Mesenchymal stem cell (in vitro differentiated cells and primary cell): Measurements from ENCODE around the gene IQCH.

Source experiments
- DNase-seq: peaks from one replicate; pipeline ENCODE4 v3.0.0-alpha.2; 2013
- H2AFZ ChIP-seq: one replicate; pipeline ENCODE4 v1.6.1; 2013; ENCODE audit warnings: low read depth, mild to moderate bottlenecking, control low read depth, inconsistent platforms, low read length, moderate library complexity
- H2AK5ac ChIP-seq: 2 replicates; pipeline ENCODE4 v1.6.1; 2013; ENCODE audit warnings: low read length, moderate library complexity, mild to moderate bottlenecking, inconsistent platforms; ENCODE audit not compliant: severe bottlenecking
- H2BK120ac ChIP-seq: one replicate; pipeline ENCODE4 v1.6.1; 2013; ENCODE audit warnings: low read depth, mild to moderate bottlenecking, inconsistent platforms, low read length, moderate library complexity
- H2BK12ac ChIP-seq, 2 experiments: one replicate each; pipeline ENCODE4 v1.6.1; 2013; ENCODE audit warnings: inconsistent platforms in 2 of 2, low read length in 2 of 2, mild to moderate bottlenecking in 2 of 2, moderate library complexity in 2 of 2, control low read depth in 1 of 2
- H2BK15ac ChIP-seq: one replicate; pipeline ENCODE4 v1.6.1; 2013; ENCODE audit warnings: mild to moderate bottlenecking, low read depth, inconsistent platforms; ENCODE audit not compliant: poor library complexity, severe bottlenecking
- H2BK5ac ChIP-seq: 2 replicates; pipeline ENCODE4 v1.6.1; 2013; ENCODE audit warnings: low read depth, mild to moderate bottlenecking, low read length, control low read depth, inconsistent platforms; ENCODE audit not compliant: poor library complexity, severe bottlenecking
- H3K14ac ChIP-seq, 2 experiments: one replicate each; pipeline ENCODE4 v1.6.1; 2013; ENCODE audit warnings: inconsistent platforms in 2 of 2, low read length in 2 of 2, control low read depth in 1 of 2, mild to moderate bottlenecking in 1 of 2, moderate library complexity in 1 of 2
- H3K18ac ChIP-seq, 2 experiments: one replicate each; pipeline ENCODE4 v1.6.1; 2013; ENCODE audit warnings: inconsistent platforms in 2 of 2, low read length in 2 of 2, control low read depth in 1 of 2, low read depth in 1 of 2, mild to moderate bottlenecking in 1 of 2
- H3K23ac ChIP-seq, 2 experiments: one replicate each; pipeline ENCODE4 v1.6.1; 2013; ENCODE audit warnings: inconsistent platforms in 2 of 2, low read length in 2 of 2, mild to moderate bottlenecking in 2 of 2, moderate library complexity in 2 of 2, control low read depth in 1 of 2
- H3K27ac ChIP-seq: 2 replicates; pipeline ENCODE4 v1.5.1; 2013; ENCODE audit warnings: mild to moderate bottlenecking, moderate library complexity, low read length, control low read depth, inconsistent platforms; ENCODE audit not compliant: poor library complexity, severe bottlenecking
- H3K27me3 ChIP-seq, 2 experiments: 2 replicates each; pipeline versions ENCODE4 v1.6.1 to v1.7.0; 2013; ENCODE audit warnings: low read length in 2 of 2, mild to moderate bottlenecking in 2 of 2, moderate library complexity in 2 of 2, control low read depth in 1 of 2, inconsistent platforms in 1 of 2; ENCODE audit not compliant: control insufficient read depth in 1 of 2, insufficient read depth in 1 of 2
- H3K36me3 ChIP-seq, 2 experiments: 2 replicates each; pipeline versions ENCODE4 v1.6.1 to v1.7.0; 2013; ENCODE audit warnings: low read length in 2 of 2, control low read depth in 1 of 2, inconsistent platforms in 1 of 2, low read depth in 1 of 2, mild to moderate bottlenecking in 1 of 2; ENCODE audit not compliant: insufficient read depth in 2 of 2, control insufficient read depth in 1 of 2
- H3K4ac ChIP-seq, 2 experiments: one replicate each; pipeline ENCODE4 v1.6.1; 2013; ENCODE audit warnings: inconsistent platforms in 2 of 2, low read length in 2 of 2, mild to moderate bottlenecking in 2 of 2, moderate library complexity in 2 of 2, control low read depth in 1 of 2, low read depth in 1 of 2
- H3K4me1 ChIP-seq: 2 replicates; pipeline ENCODE4 v1.6.1; 2013; ENCODE audit warnings: low read depth, low read length, control low read depth; ENCODE audit not compliant: control insufficient read depth, insufficient read depth
- H3K4me2 ChIP-seq: 2 replicates; pipeline ENCODE4 v1.6.1; 2013; ENCODE audit warnings: low read length, mild to moderate bottlenecking, inconsistent platforms; ENCODE audit not compliant: poor library complexity, severe bottlenecking
- H3K4me3 ChIP-seq, 2 experiments: 2 replicates each; pipeline versions ENCODE4 v1.5.1 to v1.7.0; 2013; ENCODE audit warnings: low read length in 2 of 2, mild to moderate bottlenecking in 2 of 2, control low read depth in 1 of 2, low read depth in 1 of 2; ENCODE audit not compliant: insufficient read depth in 1 of 2
- H3K79me1 ChIP-seq: replicated peaks from 2 replicates; pipeline ENCODE4 v1.6.1; 2013; ENCODE audit warnings: mild to moderate bottlenecking, control low read depth, low read length, inconsistent platforms; ENCODE audit not compliant: poor library complexity, severe bottlenecking
- H3K9ac ChIP-seq: 2 replicates; pipeline ENCODE4 v1.7.0; 2013; ENCODE audit warnings: mild to moderate bottlenecking, low read length, moderate library complexity
- H3K9me3 ChIP-seq: 2 replicates; pipeline ENCODE4 v1.7.0; 2013; ENCODE audit warnings: mild to moderate bottlenecking, low read length; ENCODE audit not compliant: control insufficient read depth
- H4K8ac ChIP-seq: one replicate; pipeline ENCODE4 v1.6.1; 2013; ENCODE audit warnings: inconsistent platforms, mild to moderate bottlenecking, low read length, moderate library complexity
- H4K91ac ChIP-seq: one replicate; pipeline ENCODE4 v1.6.1; 2013; ENCODE audit warnings: mild to moderate bottlenecking, low read length, inconsistent platforms
- whole genome bisulfite sequencing: methylation state at CpG from one replicate; pipeline ENCODE4 v1.1.7; 2013; ENCODE audit warnings: mixed read lengths; 5-methylcytosine and 5-hydroxymethylcytosine counted together

Gene IQCH

GRCh38 chr15:67474405-67475110 lies 220.0 kb downstream of the IQCH start:
- Histone ChIP-seq H2AK5ac (no peak overlapping the region), H3K18ac (no peak overlapping the region), H2AFZ (no peak overlapping the region), H3K36me3 (peaks cover 0 to 3% of the 10 kb centered on the region in 2 experiments), H3K4me3 (no peak overlapping the region), H3K23ac (no peak overlapping the region), H2BK12ac (no peak overlapping the region), H4K91ac (no peak overlapping the region), H3K4me1 (peaks cover 2% of the 10 kb centered on the region), H3K14ac (no peak overlapping the region), H3K9ac (no peak overlapping the region), H3K27me3 (no peaks in the 10 kb centered on the region), H2BK5ac (no peak overlapping the region), H3K79me1 (no peaks in the 10 kb centered on the region), H4K8ac (no peak overlapping the region), H2BK15ac (no peak overlapping the region), H3K9me3 (no peaks in the 10 kb centered on the region), H2BK120ac (no peak overlapping the region), H3K27ac (no peak overlapping the region), H3K4ac (no peak overlapping the region), H3K4me2 (no peak overlapping the region)
- DNase-seq, result no peak
- WGBS, result 82% methylated on average over 5 of the region's 5 CpGs

DNA sequence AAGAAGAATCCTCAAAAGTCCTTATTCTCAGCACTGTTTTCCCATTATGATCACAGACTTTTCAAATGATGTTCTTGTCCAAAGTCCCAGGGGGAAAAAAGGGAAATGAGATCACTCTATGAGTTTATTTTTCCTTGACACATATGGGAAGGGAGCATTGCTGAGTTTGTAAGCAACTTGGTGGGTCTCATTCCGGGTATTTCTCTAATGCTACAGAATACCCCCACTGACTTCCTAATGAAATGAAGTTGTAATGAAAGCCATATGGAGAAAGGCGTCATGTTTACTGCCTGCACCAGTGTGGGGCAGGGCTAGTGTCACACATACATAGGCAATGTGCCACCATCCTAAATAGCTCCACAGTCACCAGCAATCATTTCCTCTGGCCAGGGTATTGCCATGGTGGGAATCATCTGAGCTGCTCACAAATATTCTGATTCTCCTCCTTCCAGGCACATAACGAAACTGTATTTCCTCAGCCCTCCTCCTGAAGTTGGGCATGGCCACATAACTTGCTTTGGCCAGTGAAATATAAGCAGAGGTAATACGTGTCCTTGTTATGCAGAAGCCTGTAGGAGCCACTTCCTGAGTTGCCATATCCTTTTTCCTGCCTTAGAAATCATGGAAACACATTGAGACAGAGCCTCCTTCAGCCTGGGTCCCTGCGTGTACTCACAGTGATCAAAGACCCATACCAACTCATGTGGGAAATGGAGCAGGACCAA lies 225.4 kb downstream of the IQCH start:
- no peak overlapping the region for H2BK120ac ChIP-seq
- H4K91ac ChIP-seq, result no peak overlapping the region
- H3K27ac ChIP-seq, result no peak overlapping the region
- H3K36me3 ChIP-seq, result no peaks in the 10 kb centered on the region
- no peak overlapping the region for H2BK12ac ChIP-seq
- H3K18ac ChIP-seq, result peak overlapping the region; percentile 50 to 63
- no peaks in the 10 kb centered on the region for H3K79me1 ChIP-seq
- WGBS, result 60% methylated on average over 4 of the region's 5 CpGs
- no peak overlapping the region for H2BK5ac ChIP-seq
- H3K23ac ChIP-seq, result no peak overlapping the region
- H3K4me1 ChIP-seq, result no peaks in the 10 kb centered on the region
- no peak overlapping the region for H2BK15ac ChIP-seq
- H2AFZ ChIP-seq, result peak overlapping the region; percentile 58
- no peaks in the 10 kb centered on the region for H3K27me3 ChIP-seq
- peaks cover 5% of the 10 kb centered on the region for H3K9me3 ChIP-seq
- no peak overlapping the region for H4K8ac ChIP-seq
- peak; percentile 60 for DNase-seq
- peak overlapping the region; percentile 82 for H3K9ac ChIP-seq
- H3K14ac ChIP-seq, result no peak overlapping the region
- peak overlapping the region in 1 of 2 experiments; percentile 17 for H3K4ac ChIP-seq
- H3K4me3 ChIP-seq, result peak overlapping the region in 1 of 2 experiments; percentile 72
- H2AK5ac ChIP-seq, result no peak overlapping the region
- H3K4me2 ChIP-seq, result no peak overlapping the region

DNA sequence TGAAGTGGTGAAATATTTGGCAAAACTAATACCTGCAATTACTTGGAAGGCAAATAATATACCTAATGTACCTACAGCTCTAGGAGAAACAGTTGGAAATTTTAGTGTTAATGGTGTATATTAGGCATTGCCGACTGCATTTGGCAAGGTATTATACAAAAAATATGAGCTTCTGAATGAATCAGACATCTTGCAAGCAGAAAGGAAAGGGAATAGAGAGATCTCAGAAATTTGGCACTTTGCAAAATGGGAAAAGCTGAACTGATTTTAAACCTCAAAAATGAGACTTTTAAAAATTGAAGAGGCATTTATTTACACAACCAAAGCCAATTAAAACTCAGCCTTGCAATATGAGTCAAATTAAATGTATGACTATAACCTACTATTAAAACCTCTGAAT lies 226.2 kb downstream of the IQCH start:
- no peak overlapping the region for H2AFZ ChIP-seq
- H3K27ac ChIP-seq, result no peak overlapping the region
- H3K9ac ChIP-seq, result peak overlapping the region; percentile 82
- H3K9me3 ChIP-seq, result peaks cover 8% of the 10 kb centered on the region
- no peaks in the 10 kb centered on the region for H3K79me1 ChIP-seq
- no peak overlapping the region for H2BK15ac ChIP-seq
- DNase-seq, result no peak
- H3K4me1 ChIP-seq, result no peaks in the 10 kb centered on the region
- no peak overlapping the region for H2BK5ac ChIP-seq
- no peak overlapping the region for H4K8ac ChIP-seq
- no peak overlapping the region for H2BK120ac ChIP-seq
- no peak overlapping the region for H2AK5ac ChIP-seq
- no peak overlapping the region for H3K18ac ChIP-seq
- H3K23ac ChIP-seq, result no peak overlapping the region
- no peak overlapping the region for H3K14ac ChIP-seq
- no peaks in the 10 kb centered on the region for H3K27me3 ChIP-seq
- no peaks in the 10 kb centered on the region for H3K36me3 ChIP-seq
- peak overlapping the region in 1 of 2 experiments; percentile 72 for H3K4me3 ChIP-seq
- no peak overlapping the region for H4K91ac ChIP-seq
- no peak overlapping the region for H2BK12ac ChIP-seq
- no peak overlapping the region for H3K4ac ChIP-seq
- 83% methylated on average over 1 of the region's 1 CpG for WGBS
- H3K4me2 ChIP-seq, result no peak overlapping the region

GRCh38 chr15:67481680-67482079 lies 227.1 kb downstream of the IQCH start:
- H3K14ac ChIP-seq, result no peak overlapping the region
- no peak overlapping the region for H3K4me2 ChIP-seq
- no peak overlapping the region for H2BK15ac ChIP-seq
- no peak overlapping the region for H2BK120ac ChIP-seq
- WGBS, result 77% methylated on average over 2 of the region's 2 CpGs
- no peak overlapping the region for H3K4me3 ChIP-seq
- H4K8ac ChIP-seq, result no peak overlapping the region
- H3K4ac ChIP-seq, result no peak overlapping the region
- H2BK5ac ChIP-seq, result no peak overlapping the region
- no peak overlapping the region for H2AK5ac ChIP-seq
- no peak overlapping the region for H3K23ac ChIP-seq
- no peaks in the 10 kb centered on the region for H3K27me3 ChIP-seq
- no peak overlapping the region for H3K18ac ChIP-seq
- H3K79me1 ChIP-seq, result no peaks in the 10 kb centered on the region
- no peak overlapping the region for H3K27ac ChIP-seq
- no peak overlapping the region for H2AFZ ChIP-seq
- no peak for DNase-seq
- H3K4me1 ChIP-seq, result no peaks in the 10 kb centered on the region
- no peak overlapping the region for H3K9ac ChIP-seq
- H4K91ac ChIP-seq, result no peak overlapping the region
- no peak overlapping the region for H2BK12ac ChIP-seq
- H3K9me3 ChIP-seq, result peaks cover 8% of the 10 kb centered on the region
- no peaks in the 10 kb centered on the region for H3K36me3 ChIP-seq
